ENCODE results near the gene MMRN2.

DNA sequence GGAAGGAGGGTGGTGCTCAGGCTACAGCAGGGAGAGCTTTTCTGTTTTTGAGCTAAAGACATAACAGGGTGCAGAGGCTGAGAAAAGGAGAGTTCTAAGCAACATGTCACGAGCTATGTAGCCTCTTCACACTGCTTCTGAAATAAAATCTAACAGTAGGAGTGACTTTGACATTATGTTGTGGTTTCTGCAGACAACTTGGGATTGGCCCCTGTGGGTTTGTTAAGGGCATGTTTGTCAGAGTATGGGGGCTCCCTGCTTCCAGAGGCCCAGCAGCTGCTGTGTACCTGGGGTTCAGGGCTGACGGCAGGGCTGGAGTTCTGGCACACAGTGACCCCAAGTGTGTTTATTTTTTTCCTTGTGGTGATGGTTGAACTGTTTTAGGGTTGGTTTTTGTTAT lies 24.7 kb downstream of the MMRN2 start:
- TF ChIP-seq CTCF (IDR thresholded peaks at IDR 0.05): no peak
- no peak for TF ChIP-seq POLR2A (IDR thresholded peaks at IDR 0.05)

Data from body of pancreas (tissue), 4 donors.